GM19193 (cell line): ENCODE data around the gene FGF19.

Experiments
- POLR2A ChIP-seq: IDR thresholded peaks from 4 replicates; pipeline ENCODE4 v1.6.1; 2011; ENCODE audit not compliant: insufficient read depth, insufficient read length; ENCODE audit errors: extremely low read depth

Gene FGF19

GRCh38 chr11:69660001-69660500 lies 43.8 kb downstream of the FGF19 start:
- no peak for TF ChIP-seq POLR2A

- no peak for TF ChIP-seq POLR2A
Measured at GRCh38 chr11:69659591-69659990, 44.2 kb downstream of the FGF19 start.

- TF ChIP-seq POLR2A: no peak
Measured at GRCh38 chr11:69658626-69659450, 45.0 kb downstream of the FGF19 start.

- no peak for TF ChIP-seq POLR2A
Measured at GRCh38 chr11:69657911-69658625, 45.8 kb downstream of the FGF19 start.

GRCh38 chr11:69657456-69657910 lies 46.3 kb downstream of the FGF19 start:
- no peak for TF ChIP-seq POLR2A

- TF ChIP-seq POLR2A: no peak
Measured at GRCh38 chr11:69656536-69657455, 47.0 kb downstream of the FGF19 start.

- no peak for TF ChIP-seq POLR2A
Measured at GRCh38 chr11:69655479-69656428, 48.1 kb downstream of the FGF19 start.

GRCh38 chr11:69654660-69655478 lies 49.0 kb downstream of the FGF19 start:
- TF ChIP-seq POLR2A: no peak

- TF ChIP-seq POLR2A: no peak
Measured at GRCh38 chr11:69654001-69654659, 49.7 kb downstream of the FGF19 start.

GRCh38 chr11:69653406-69653960 lies 50.3 kb downstream of the FGF19 start:
- no peak for TF ChIP-seq POLR2A

GRCh38 chr11:69652999-69653398 lies 50.8 kb downstream of the FGF19 start:
- TF ChIP-seq POLR2A: no peak
